SU-DHL-6 (cell line): ENCODE data around the gene ETS1.

ENCODE experiments used
- CTCF ChIP-seq: fragments of 200-600 bp; sonication (generic); IDR thresholded peaks from one replicate; pipeline ENCODE4 v1.5.1; 2017; ENCODE audit warnings: antibody characterized with exemption, mild to moderate bottlenecking, low read length, moderate library complexity; ENCODE audit not compliant: insufficient read depth, poor library complexity, severe bottlenecking
- EZH2phosphoT487 ChIP-seq: fragments of 200-600 bp; sonication (generic), shearing (Covaris generic); conservative IDR thresholded peaks from 2 replicates; pipeline ENCODE4 v1.6.1; 2018; ENCODE audit warnings: mild to moderate bottlenecking, antibody characterized with exemption, low read length, moderate library complexity, mixed read lengths

- no peak for TF ChIP-seq CTCF
- no peak for TF ChIP-seq EZH2phosphoT487
These were observed 37.0 kb downstream of the ETS1 start for GRCh38 chr11:128550261-128550821.
